Measurements from ENCODE around the gene PDIA5. TPM values are rescaled to one million over a fixed set of nuclear protein-coding genes. Genes with fewer than 3 reads are reported as not detected.

PDIA5 gene
- total RNA-seq, 1 experiment from 2014 or later: 50.8 TPM

DNA sequence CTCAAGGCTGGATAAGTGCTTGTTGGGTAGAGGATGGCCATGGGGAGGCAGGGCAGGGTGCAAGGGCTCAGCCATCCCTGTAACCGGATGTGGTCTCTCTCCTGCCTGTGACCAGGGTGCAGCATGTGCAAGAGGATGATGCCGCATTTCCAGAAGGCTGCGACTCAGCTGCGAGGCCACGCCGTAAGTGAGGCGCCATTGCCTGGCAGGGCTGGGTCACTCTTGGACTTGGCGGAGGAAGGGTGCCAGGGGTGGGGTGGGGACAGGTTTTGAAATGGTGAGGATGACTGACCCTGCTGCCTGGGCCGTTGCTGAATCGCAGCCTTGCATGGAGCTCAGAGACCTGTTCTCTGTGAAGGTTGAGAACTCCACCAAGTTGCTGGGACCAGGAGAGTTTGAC, 49.3 kb downstream of the PDIA5 start (continued):
- TF ChIP-seq, protein P1, sequence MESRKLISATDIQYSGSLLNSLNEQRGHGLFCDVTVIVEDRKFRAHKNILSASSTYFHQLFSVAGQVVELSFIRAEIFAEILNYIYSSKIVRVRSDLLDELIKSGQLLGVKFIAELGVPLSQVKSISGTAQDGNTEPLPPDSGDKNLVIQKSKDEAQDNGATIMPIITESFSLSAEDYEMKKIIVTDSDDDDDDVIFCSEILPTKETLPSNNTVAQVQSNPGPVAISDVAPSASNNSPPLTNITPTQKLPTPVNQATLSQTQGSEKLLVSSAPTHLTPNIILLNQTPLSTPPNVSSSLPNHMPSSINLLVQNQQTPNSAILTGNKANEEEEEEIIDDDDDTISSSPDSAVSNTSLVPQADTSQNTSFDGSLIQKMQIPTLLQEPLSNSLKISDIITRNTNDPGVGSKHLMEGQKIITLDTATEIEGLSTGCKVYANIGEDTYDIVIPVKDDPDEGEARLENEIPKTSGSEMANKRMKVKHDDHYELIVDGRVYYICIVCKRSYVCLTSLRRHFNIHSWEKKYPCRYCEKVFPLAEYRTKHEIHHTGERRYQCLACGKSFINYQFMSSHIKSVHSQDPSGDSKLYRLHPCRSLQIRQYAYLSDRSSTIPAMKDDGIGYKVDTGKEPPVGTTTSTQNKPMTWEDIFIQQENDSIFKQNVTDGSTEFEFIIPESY (IDR thresholded peaks at IDR 0.05; ENCODE audit: extremely low read depth, insufficient replicate concordance, low read length): no peak
- no peak for TF ChIP-seq EGR1 (IDR thresholded peaks at IDR 0.05; ENCODE audit: low read depth)
- no peak for TF ChIP-seq JUND (IDR thresholded peaks at IDR 0.05)
- no peak for TF ChIP-seq EZH2 (IDR thresholded peaks at IDR 0.05)

DNA sequence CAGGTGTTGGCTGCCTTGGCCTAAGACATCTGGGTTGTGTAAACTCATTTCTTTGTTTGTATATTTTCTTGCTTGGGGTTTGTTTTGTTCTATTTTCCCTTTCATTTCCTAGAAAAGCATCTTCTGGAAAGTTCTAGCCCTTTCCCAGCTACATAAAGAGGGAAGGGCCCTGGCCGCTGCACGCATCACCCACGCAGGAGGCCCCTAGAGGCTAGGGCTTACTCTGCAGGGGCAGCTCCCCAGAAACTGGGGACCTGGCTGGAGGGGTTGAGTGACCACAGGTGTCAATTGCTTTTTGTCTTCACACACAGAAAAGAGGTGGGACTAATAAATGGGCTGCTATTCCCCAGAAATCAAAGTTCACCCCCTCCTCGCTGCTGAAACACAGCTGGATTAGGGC, 52.6 kb downstream of the PDIA5 start:
- Histone ChIP-seq H2AFZ (ENCODE audit: low read depth, low read length, poor library complexity, severe bottlenecking) (no peak overlapping the region), H3K27me3 (ENCODE audit: insufficient read depth, low read length) (no peaks in the 10 kb centered on the region), H4K20me1 (ENCODE audit: insufficient read depth) (no peaks in the 10 kb centered on the region), H3K36me3 (ENCODE audit: control insufficient read depth in 1 of 2, insufficient read depth in 2 of 2, low read length in 2 of 2) (peaks cover 28 to 48% of the 10 kb centered on the region in 2 experiments; a peak in 3 of 4 replicates), H3K79me2 (ENCODE audit: insufficient read depth, low read length) (peaks cover 3% of the 10 kb centered on the region; the same call in 1 of the 2 replicates), H3K9me2 (ENCODE audit: insufficient read depth) (no peaks in the 10 kb centered on the region), H3K4me2 (ENCODE audit: low read length) (no peak overlapping the region), H3K27ac (ENCODE audit: low read depth, low read length) (no peak overlapping the region), H3K4me3 (replicated peaks in 1 of 2; ENCODE audit: low read depth in 1 of 2, low read length in 2 of 2) (no peak overlapping the region), H3K9ac (ENCODE audit: low read length) (no peak overlapping the region), H3K9me3 (ENCODE audit: control insufficient read depth in 1 of 2, insufficient read depth in 1 of 2, low read depth in 1 of 2, low read length in 2 of 2) (no peaks in the 10 kb centered on the region), H3K4me1 (ENCODE audit: control insufficient read depth in 1 of 2, insufficient read depth in 2 of 2, low read length in 2 of 2) (peaks cover 0 to 15% of the 10 kb centered on the region in 2 experiments; a peak in 2 of 4 replicates)
- DNase-seq (ENCODE audit: low read depth, low spot score) (no peak), ATAC-seq (no peak)
- BruUV-seq (replicated peaks): no TSS peak
- ChIA-PET RAD21 (ENCODE audit: low non-redundant PET in 1 of 2, low total read pairs in 2 of 2, uncharacterized antibody in 2 of 2, unreplicated experiment in 2 of 2) (no interaction called here), POLR2A (no interaction called here), CTCF (no interaction called here)
- intact Hi-C loops (cut with micrococcal nuclease): no loop called here
- TF ChIP-seq, protein P1 (IDR thresholded peaks at IDR 0.05; ENCODE audit: extremely low read depth, insufficient replicate concordance, low read length): no peak
- TF ChIP-seq EZH2phosphoT487 (IDR thresholded peaks at IDR 0.05; ENCODE audit: borderline replicate concordance) (no peak), SIN3A (IDR thresholded peaks at IDR 0.05; ENCODE audit: low read depth) (no peak), POLR2AphosphoS5 (IDR thresholded peaks at IDR 0.05; ENCODE audit: low read depth, low read length) (no peak), JUND (IDR thresholded peaks at IDR 0.05) (no peak), FOSL1 (IDR thresholded peaks at IDR 0.05; ENCODE audit: low read depth) (no peak), ZFX (IDR thresholded peaks at IDR 0.05) (no peak), CEBPB (IDR thresholded peaks at IDR 0.05; ENCODE audit: low read depth) (no peak), EGR1 (IDR thresholded peaks at IDR 0.05; ENCODE audit: low read depth) (no peak), YY1 (IDR thresholded peaks at IDR 0.05; ENCODE audit: extremely low read depth, insufficient replicate concordance, low read depth, low read length) (no peak)
- TF ChIP-seq, protein P2, sequence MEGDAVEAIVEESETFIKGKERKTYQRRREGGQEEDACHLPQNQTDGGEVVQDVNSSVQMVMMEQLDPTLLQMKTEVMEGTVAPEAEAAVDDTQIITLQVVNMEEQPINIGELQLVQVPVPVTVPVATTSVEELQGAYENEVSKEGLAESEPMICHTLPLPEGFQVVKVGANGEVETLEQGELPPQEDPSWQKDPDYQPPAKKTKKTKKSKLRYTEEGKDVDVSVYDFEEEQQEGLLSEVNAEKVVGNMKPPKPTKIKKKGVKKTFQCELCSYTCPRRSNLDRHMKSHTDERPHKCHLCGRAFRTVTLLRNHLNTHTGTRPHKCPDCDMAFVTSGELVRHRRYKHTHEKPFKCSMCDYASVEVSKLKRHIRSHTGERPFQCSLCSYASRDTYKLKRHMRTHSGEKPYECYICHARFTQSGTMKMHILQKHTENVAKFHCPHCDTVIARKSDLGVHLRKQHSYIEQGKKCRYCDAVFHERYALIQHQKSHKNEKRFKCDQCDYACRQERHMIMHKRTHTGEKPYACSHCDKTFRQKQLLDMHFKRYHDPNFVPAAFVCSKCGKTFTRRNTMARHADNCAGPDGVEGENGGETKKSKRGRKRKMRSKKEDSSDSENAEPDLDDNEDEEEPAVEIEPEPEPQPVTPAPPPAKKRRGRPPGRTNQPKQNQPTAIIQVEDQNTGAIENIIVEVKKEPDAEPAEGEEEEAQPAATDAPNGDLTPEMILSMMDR (IDR thresholded peaks at IDR 0.05 in 2 of 3, conservative IDR thresholded peaks at IDR 0.05 in 1 of 3; ENCODE audit: borderline replicate concordance in 1 of 3, insufficient read depth in 1 of 3, low read depth in 2 of 3, low read length in 2 of 3): no peak
- TF ChIP-seq, protein P3, sequence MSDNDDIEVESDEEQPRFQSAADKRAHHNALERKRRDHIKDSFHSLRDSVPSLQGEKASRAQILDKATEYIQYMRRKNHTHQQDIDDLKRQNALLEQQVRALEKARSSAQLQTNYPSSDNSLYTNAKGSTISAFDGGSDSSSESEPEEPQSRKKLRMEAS (IDR thresholded peaks at IDR 0.05): no peak
- TF ChIP-seq, protein P4, sequence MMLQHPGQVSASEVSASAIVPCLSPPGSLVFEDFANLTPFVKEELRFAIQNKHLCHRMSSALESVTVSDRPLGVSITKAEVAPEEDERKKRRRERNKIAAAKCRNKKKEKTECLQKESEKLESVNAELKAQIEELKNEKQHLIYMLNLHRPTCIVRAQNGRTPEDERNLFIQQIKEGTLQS (IDR thresholded peaks at IDR 0.05): no peak
- TF ChIP-seq, protein P5, sequence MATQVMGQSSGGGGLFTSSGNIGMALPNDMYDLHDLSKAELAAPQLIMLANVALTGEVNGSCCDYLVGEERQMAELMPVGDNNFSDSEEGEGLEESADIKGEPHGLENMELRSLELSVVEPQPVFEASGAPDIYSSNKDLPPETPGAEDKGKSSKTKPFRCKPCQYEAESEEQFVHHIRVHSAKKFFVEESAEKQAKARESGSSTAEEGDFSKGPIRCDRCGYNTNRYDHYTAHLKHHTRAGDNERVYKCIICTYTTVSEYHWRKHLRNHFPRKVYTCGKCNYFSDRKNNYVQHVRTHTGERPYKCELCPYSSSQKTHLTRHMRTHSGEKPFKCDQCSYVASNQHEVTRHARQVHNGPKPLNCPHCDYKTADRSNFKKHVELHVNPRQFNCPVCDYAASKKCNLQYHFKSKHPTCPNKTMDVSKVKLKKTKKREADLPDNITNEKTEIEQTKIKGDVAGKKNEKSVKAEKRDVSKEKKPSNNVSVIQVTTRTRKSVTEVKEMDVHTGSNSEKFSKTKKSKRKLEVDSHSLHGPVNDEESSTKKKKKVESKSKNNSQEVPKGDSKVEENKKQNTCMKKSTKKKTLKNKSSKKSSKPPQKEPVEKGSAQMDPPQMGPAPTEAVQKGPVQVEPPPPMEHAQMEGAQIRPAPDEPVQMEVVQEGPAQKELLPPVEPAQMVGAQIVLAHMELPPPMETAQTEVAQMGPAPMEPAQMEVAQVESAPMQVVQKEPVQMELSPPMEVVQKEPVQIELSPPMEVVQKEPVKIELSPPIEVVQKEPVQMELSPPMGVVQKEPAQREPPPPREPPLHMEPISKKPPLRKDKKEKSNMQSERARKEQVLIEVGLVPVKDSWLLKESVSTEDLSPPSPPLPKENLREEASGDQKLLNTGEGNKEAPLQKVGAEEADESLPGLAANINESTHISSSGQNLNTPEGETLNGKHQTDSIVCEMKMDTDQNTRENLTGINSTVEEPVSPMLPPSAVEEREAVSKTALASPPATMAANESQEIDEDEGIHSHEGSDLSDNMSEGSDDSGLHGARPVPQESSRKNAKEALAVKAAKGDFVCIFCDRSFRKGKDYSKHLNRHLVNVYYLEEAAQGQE (IDR thresholded peaks at IDR 0.05; ENCODE audit: low read depth): no peak

Data from HCT116 (cell line).